GM12874 (cell line): ENCODE data around the gene SLC9A1.

Experiments
- CTCF ChIP-seq: IDR thresholded peaks from 2 replicates; pipeline ENCODE4 v1.5.1; 2011; ENCODE audit warnings: low read depth, mild to moderate bottlenecking, control low read depth, low read length, moderate library complexity; ENCODE audit not compliant: insufficient read depth

The SLC9A1 gene

GRCh38 chr1:27092888-27093287 is 62.0 kb downstream of the SLC9A1 start:
- no peak for TF ChIP-seq CTCF

GRCh38 chr1:27090911-27091310 is 64.0 kb downstream of the SLC9A1 start:
- no peak for TF ChIP-seq CTCF

DNA sequence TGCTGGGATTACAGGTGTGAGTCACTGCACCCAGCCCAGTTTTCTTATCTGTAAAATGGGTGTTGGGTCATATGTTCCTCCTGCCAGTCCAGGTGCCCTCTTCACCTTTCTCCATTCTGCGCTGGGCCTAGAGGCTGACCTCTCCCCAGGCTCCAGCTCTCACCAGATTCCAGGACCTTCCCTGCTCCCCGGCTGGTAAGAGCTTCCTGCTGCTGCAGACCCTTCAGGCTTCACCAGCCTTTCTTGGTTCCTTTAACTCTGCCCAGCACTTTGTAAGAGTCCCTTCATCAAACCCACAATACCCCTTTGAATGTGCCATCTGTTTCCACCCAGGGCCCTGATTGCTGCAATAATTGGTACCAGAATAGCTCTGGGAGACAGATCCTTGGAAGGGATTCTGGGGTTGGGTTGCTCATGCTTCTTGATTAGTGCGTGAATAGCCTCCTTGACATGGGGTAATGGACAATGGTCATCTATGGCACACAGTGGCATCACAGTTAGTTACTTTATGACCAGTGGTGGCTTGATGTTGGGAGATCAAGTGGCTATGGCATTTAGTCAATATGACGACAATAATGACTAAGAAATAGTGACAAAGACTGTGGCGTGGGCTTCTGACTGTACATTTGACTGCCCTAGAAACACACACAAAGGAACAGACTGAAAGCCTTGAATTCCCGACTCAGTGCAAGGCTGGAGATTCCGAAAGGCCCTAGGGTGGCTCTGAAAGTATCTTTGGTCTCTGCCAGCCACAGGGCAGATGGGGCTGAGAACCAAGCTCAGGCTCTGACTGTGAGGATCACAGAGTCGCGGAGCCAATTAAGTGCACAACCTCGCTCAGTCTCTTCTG is 67.3 kb downstream of the SLC9A1 start:
- TF ChIP-seq CTCF, result no peak

DNA sequence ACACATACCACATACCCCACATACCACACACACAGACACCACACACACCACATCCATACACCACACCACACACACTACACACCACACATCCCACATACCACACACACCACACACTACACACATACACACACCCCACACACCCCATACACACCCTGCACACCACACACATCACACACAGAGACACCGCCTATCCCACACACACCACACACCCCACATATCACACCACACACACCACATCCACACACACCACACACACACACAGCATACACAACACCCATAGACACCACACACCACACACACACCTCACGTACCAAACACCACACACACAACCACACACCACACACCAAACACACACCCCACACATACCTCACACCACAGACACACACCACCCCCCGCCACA is 68.3 kb downstream of the SLC9A1 start:
- TF ChIP-seq CTCF, result no peak

DNA sequence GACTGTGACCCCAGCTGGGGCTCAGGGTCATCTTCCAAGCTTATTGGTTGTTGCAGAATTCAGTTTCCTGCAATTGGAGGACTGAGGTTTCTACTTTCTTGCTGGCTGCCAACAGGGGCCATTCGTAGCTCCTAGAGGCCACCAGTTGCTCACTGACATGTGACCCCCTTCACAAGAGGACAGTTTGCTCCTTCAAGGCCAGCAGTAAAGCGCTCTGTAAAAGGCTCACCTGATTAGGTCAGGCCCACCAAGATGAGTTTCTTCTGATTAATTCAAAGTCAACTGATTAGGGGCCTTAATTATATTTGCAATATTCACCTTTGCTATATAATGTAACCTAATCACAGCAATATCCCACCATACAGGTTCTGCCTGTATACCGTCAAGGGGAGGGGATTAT is 68.9 kb downstream of the SLC9A1 start:
- TF ChIP-seq CTCF, result no peak

- no peak for TF ChIP-seq CTCF
Observed at GRCh38 chr1:27084107-27084506, 70.8 kb downstream of the SLC9A1 start.

DNA sequence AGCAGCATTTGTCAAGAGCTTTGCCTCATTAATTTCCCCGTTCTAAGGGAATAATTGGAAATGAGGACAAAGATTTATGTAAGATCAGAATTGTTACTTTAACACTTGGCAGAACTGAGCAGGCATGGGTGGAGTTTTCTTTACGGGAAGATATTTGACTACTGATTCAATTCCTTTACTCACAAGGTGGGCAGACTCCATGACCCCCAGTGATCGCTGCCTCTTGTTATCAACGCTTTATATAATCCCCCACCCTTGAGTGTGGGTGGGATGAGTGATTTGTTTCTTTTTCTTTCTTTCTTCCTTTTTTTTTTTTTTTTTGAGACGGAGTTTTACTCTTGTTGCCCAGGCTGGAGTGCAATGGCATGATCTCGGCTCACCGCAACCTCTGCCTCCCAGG is 77.0 kb downstream of the SLC9A1 start:
- TF ChIP-seq CTCF, result no peak

DNA sequence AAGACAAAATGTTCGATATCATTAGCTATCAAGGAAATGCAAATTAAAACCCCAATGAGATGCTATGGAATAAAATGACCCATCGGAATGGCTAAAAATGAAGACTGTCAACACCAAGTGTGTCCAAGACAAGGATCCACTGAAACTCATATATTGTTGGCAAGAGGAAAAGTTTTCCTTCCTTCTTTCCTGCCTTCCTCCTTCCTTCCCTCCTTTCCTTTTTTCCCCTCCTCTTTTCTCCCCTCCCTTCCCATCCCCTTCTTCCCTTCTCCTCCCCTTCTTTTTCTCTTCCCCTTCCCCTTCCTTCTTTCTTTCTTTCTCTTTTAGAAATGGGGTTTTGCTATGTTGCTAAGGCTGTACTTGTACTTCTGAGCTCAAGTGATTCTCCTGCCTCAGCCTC is 78.1 kb downstream of the SLC9A1 start:
- no peak for TF ChIP-seq CTCF
